T47D (cell line): ENCODE data around the gene PINK1.
A peak's percentile ranks its signal among the peaks of the same experiment; 100 is the strongest.

Source experiments
- DNase-seq, 2 experiments: peaks; one replicate each; pipeline versions ENCODE4 v3.0.0 to v3.0.0-alpha.2; 2011 to 2012; ENCODE audit warnings: low read depth in 1 of 2, low spot score in 1 of 2
- JUND ChIP-seq: IDR thresholded peaks from 2 replicates; pipeline ENCODE4 v1.6.1; 2012; ENCODE audit warnings: low read depth
- in situ Hi-C: cut with HindIII; loops from 2 replicates; pipeline ENCODE4 v1.10.0; 2016; ENCODE audit warnings: low sequenced_read_pairs, low pct_unique_long_range_greater_than_20kb

The PINK1 gene

DNA sequence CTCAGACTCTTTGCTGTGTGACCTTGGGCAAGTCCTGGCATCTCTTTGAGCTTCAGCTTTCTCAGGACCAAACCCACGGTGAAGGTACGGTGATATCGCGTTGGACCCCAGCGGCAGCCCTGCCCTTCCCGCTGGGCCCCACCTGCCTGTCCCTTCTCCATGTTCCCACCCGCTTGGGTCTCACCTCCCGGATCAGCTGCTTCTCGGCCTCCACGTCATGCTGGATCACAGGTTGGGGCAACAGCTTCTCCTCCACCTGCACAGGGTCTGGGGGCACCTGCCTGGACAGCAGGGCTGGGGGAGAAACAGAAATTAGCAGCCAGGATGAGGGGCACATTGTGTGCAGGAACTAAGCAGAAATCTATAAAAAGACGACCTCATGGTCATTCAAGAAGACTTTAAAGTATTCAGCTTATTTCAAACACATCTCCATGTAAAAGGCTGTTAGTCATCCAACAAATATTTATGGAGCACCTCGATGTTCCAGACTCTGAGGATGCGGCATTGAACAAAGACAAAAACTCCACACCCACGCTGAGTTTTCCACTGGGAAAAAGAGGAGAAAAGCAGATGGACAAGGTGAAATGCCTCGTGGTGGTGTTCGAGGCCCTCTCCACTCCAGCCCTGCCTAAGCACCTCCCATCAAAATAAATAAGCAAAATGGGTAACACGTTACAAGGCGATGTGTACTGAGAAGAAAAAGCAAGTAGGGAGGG is 65.1 kb downstream of the PINK1 start:
- DNase-seq: no peak
- in situ Hi-C loops: no loop called here
- TF ChIP-seq JUND: no peak

DNA sequence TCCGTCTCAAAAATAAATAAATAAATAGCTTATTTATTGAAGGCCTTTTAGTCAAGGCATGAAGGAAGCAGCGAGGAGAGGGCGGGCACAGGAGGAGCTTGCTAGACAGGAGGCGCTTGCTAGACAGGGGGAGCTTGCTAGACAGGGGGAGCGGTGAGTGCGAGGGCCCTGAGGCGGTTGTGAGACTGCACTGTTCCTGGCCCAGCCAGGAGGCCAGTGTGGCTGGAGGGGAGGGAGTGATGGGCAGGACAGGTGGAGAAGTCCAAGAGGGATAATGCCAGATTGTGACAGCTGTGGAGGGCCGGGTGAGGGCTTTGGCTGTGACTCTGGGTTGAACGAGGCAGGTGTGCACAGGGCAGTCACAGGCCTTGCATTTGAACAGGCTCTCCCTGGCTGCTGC is 66.3 kb downstream of the PINK1 start:
- DNase-seq: peak; percentile 61 to 87
- no peak for TF ChIP-seq JUND
- in situ Hi-C loops: no loop called here

DNA sequence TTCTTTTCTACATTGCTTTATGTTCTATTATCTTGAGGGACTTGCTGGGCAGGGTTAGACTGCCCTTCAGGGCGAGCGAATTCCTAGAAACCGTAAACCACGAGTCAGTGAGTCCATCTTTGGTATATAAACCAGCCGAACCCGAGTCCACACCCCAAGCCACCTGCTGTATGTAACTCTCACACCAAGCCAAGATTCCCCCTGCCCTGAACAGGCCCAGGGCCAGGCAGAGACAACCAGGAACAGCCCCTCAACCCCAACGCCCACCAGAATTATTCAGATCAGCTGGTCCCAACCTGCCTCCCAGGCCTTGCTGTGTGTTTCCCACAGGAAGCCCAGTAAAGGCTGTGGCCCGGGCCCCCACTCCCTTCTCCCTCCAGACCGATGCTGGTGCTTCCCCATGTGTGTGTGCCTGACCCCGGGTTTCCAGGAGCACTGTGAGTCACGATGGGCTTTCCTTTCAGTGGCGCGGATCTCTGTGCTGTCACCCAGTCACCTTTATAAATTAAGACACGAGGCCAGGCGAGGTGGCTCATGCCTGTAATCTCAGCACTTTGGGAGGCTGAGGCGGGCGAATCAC is 67.5 kb downstream of the PINK1 start:
- no peak for TF ChIP-seq JUND
- in situ Hi-C loops: no loop called here
- DNase-seq: peak in 1 of 2 experiments; percentile 25
